ENCODE measurements around the gene ZC3H10.
A peak's percentile ranks its signal among the peaks of the same experiment; 100 is the strongest.
"Not testable (repeated sequence)": the region's sequence is repeated elsewhere in the genome, so short reads cannot be mapped to it uniquely, and the experiment has no call there.

ZC3H10 gene

GRCh38 chr12:56102683-56103065 lies 15.4 kb upstream of the ZC3H10 start:
- DNase-seq (ENCODE audit: low read depth) = no peak

DNA sequence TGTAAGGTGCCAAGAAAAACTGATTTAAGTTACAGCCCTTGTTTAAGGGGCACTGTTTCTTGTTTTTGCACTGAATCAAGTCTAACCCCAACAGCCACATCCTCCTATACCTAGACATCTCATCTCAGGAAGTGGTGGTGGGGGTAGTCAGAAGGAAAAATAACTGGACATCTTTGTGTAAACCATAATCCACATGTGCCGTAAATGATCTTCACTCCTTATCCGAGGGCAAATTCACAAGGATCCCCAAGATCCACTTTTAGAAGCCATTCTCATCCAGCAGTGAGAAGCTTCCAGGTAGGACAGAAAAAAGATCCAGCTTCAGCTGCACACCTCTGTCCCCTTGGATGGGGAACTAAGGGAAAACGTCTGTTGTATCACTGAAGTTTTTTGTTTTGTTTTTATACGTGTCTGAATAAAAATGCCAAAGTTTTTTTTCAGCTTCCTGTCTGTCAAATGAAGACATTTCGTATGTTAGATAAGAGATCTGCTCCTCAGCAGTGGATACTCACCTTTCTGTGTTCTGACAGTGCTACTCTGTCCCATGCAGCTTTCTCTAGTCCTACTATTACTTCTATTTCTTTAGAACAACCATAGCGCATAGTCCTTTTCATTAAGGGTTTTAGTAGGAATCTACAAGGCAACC lies 14.9 kb upstream of the ZC3H10 start:
- DNase-seq (ENCODE audit: low read depth) = no peak

DNA sequence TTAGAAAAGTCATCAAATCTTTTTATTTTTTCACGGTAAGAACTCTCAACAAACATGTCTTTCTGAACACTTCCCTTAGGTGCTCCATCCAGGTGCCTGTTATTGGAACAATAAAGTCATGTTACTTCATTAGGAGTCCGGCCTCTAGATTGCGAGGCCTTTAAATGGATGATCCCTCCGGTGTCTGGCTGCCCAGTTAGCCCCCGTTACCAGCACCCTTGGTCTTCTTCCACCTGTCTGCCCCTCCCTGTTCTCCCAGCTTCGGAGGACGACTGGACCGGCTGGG lies 14.3 kb upstream of the ZC3H10 start:
- DNase-seq (ENCODE audit: low read depth) = no peak

DNA sequence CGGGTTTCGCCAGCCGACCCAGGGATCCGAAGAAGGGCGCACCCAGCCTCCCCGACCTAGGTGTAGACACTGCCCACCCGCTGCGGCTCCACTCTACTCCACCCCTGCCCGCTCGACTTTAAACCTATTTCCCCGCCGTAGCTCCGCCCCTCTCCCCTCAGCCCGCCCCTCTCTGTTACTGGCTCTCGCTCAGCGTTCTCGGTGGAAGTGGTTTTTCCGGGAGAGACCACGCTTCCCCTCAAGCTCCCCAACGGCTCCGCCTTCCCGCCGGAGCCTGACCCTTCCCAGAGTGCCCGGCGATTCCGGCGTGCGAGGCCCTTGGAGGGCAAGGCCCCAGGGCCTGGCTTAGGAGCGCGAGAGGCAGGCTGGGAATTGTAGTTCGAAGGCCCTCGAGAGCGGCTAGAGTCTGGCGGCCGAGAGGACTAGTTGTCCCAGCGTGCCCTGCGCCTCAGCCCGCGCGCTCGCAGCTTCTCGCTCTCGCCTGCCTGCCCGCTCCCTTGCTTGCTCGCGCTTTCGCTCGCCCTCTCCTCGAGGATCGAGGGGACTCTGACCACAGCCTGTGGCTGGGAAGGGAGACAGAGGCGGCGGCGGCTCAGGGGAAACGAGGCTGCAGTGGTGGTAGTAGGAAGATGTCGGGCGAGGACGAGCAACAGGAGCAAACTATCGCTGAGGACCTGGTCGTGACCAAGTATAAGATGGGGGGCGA lies 13.8 kb upstream of the ZC3H10 start, which contains the start of gene PA2G4:
TSS of gene PA2G4 (plus strand) at position 451 of the 706 bp plus-strand sequence. CDS start at position 630, 179 bp downstream.
- DNase-seq (ENCODE audit: low read depth) = peak; percentile 86

GRCh38 chr12:56104815-56105608 lies 13.1 kb upstream of the ZC3H10 start:
- no peak for DNase-seq (ENCODE audit: low read depth)

- no peak for DNase-seq (ENCODE audit: low read depth)
Measured at GRCh38 chr12:56105609-56105902, 12.5 kb upstream of the ZC3H10 start.

DNA sequence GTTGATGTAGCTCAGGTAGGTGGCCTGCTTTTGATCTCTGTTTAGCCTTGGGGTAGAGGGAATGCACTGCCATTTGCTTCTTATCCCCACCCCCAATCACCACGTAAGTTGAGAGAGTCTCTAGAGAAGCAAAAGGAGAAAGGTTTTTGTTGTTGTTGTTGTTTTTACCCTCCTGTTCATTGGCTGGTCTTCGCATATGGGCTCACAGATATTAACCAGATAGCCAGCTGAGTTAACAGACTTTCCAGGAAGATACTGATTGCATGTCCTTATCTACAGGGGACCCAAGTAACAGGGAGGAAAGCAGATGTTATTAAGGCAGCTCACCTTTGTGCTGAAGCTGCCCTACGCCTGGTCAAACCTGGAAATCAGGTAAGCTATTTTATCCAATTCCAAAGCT lies 10.8 kb upstream of the ZC3H10 start:
- DNase-seq (ENCODE audit: low read depth) = no peak

- no peak for DNase-seq (ENCODE audit: low read depth)
Measured at GRCh38 chr12:56110571-56110970, 7.5 kb upstream of the ZC3H10 start.

DNA sequence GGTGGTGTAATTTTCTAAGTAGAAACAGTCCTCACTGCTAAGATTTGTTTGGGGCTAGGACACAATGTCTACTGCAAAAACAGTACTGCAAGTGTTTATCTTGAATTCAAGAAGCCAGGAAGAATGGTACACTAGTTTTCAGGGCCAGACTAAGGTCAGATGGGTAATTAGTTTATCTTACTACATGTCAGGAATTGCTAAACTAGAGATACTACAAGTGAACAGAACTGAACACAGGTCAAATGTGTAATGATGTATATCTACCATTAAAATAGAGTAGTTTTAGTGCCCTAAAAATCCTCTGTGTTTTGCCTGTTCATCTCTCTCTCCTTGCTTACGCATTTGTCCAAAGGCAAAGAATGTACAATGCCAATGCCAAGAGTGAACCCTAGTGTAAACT lies 4.0 kb upstream of the ZC3H10 start:
- no peak for DNase-seq (ENCODE audit: low read depth)

DNA sequence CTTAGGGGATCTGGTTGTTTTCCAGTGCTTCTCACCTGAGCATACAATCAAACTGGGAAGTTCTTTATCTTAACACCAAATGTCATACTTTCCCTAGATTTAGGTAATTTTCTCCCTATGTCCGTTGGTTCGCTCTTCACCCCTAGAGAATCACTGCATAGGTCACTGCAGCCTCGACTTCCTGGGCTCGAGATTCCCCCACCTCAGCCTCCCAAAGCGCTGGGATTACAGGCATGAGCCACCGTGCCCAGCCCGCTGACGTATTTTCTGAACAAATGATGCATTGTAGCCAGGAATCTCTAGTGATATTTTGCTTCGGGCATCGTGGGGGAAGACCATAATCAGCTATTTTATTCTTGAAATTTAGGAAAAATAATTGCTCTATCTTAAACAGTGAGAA lies 2.7 kb upstream of the ZC3H10 start:
- DNase-seq (ENCODE audit: low read depth) = no peak

GRCh38 chr12:56116267-56117081 lies 1.6 kb upstream of the ZC3H10 start, which contains the start of gene RPL41:
Gene RPL41, plus strand, starts transcription at chr12:56116633.
- DNase-seq (ENCODE audit: low read depth) = peak; percentile 91

DNA sequence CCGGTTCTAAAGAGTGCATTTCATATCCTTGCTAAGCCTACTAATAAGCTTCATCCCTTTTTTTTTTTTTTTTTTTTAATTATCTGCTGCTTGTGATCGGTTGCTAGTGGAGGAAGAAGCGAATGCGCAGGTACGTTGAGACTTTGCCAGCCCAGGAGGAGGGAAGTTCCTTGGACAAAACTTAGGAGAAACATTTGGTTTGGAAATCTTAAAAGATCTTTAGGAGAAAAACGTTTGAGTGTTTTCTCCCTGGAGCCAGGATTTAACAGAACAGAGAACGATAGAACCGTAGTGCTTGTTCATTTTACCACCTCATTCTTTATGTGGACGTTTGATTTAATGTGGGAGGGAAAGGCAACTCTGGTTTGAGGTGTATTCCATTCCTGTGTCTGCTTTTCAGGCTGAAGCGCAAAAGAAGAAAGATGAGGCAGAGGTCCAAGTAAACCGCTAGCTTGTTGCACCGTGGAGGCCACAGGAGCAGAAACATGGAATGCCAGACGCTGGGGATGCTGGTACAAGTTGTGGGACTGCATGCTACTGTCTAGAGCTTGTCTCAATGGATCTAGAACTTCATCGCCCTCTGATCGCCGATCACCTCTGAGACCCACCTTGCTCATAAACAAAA lies 872 bp upstream of the ZC3H10 start:
- DNase-seq (ENCODE audit: low read depth) = not testable (repeated sequence)

GRCh38 chr12:56118688-56119357 lies 757 bp downstream of the ZC3H10 start:
- DNase-seq (ENCODE audit: low read depth) = no peak

GRCh38 chr12:56119361-56119796 lies 1.3 kb downstream of the ZC3H10 start:
- peak; percentile 40 for DNase-seq (ENCODE audit: low read depth)

DNA sequence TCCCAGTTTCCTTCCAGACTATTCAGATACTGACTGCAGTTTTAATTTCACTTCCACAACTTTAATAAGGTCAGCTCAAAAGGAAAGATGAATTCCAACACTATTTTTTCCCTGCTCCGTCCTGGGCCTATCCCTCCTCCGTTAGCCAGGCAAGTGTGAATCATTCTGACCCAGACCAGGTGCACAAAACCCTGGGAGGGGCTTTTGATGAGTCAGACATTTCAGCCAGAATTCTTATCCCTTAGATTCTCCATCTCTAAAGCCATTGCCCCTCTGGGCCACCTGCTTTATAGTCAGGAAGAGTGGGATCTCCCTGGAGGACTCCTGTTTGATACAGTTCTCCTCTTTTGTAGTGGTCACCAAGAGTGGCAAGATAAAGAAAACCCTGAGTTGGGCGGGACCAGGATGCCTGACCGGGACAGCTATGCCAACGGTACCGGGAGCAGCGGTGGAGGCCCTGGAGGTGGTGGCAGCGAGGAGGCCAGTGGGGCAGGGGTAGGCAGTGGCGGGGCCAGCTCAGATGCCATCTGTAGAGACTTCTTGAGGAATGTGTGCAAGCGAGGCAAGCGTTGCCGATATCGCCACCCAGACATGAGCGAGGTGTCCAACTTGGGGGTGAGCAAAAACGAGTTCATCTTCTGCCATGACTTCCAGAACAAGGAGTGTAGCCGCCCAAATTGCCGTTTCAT lies 2.2 kb downstream of the ZC3H10 start:
- DNase-seq (ENCODE audit: low read depth) = no peak

DNA sequence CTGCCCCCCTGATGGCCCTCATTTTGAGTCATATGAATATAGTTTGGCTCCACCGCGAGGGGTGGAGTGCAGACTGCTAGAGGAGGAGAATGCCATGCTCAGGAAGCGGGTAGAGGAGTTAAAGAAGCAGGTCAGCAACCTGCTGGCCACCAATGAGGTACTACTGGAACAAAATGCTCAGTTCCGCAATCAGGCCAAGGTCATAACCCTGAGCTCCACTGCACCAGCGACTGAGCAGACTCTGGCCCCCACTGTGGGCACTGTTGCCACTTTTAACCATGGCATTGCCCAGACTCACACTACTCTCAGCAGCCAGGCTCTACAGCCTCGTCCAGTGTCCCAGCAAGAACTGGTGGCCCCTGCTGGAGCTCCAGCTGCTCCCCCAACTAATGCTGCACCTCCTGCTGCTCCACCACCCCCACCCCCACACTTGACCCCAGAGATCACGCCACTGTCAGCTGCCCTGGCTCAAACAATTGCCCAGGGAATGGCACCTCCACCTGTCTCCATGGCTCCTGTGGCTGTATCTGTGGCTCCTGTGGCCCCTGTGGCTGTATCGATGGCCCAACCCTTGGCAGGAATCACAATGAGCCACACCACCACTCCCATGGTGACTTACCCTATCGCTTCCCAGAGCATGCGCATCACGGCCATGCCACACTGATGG lies 3.3 kb downstream of the ZC3H10 start:
- no peak for DNase-seq (ENCODE audit: low read depth)

- DNase-seq (ENCODE audit: low read depth) = no peak
Measured at GRCh38 chr12:56122637-56123036, 4.6 kb downstream of the ZC3H10 start.

- no peak for DNase-seq (ENCODE audit: low read depth)
Measured at GRCh38 chr12:56124133-56124532, 6.1 kb downstream of the ZC3H10 start.

DNA sequence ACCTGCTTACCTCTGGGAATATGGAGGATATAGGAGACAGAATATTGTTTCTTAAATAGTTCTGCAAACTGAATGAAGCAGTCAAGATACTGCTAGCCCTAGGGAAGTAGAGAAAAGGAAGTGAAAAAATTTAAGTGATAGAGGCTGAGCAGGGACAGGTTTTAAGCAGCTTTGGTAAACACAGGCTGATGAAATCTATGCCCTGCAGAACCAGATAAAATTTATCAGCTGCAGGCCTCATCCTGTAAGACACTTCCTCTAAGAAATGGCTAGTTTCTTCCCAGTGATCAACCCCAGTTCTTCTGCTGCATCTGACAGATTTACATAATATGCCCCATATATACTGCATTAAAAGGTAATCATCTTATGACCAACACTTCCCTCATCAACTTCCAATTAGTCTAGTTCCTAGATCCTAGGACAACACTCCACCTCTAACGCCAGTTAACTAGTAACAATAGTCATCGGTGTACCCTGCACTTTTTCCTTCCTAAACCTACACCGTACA lies 8.7 kb downstream of the ZC3H10 start:
- DNase-seq (ENCODE audit: low read depth) = no peak

GRCh38 chr12:56127485-56127887 lies 9.4 kb downstream of the ZC3H10 start:
- no peak for DNase-seq (ENCODE audit: low read depth)
